LNCaP clone FGC (cell line): ENCODE measurements around the gene CRLF2.
"Not testable (repeated sequence)": the region's sequence is repeated elsewhere in the genome, so short reads cannot be mapped to it uniquely, and the experiment has no call there.

Source experiments
- DNase-seq: peaks from one replicate; pipeline ENCODE4 v3.0.0-alpha.2; 2011; ENCODE audit warnings: low read depth
- H3K4me3 ChIP-seq: 2 replicates; pipeline ENCODE4 v1.5.1; 2011; ENCODE audit warnings: mild to moderate bottlenecking, low read depth, low read length, control low read depth
- CTCF ChIP-seq: IDR thresholded peaks from 2 replicates; pipeline ENCODE4 v1.5.1; 2012; ENCODE audit warnings: mild to moderate bottlenecking; ENCODE audit not compliant: control insufficient read depth, insufficient read depth; ENCODE audit errors: extremely low read depth

Gene CRLF2

GRCh38 chrX:1244164-1245076 is 32.0 kb upstream of the CRLF2 start:
- no peak for DNase-seq
- no peak overlapping the region for H3K4me3 ChIP-seq
- no peak for TF ChIP-seq CTCF

- DNase-seq, result no peak
- no peak overlapping the region for H3K4me3 ChIP-seq
- no peak for TF ChIP-seq CTCF
Observed at GRCh38 chrX:1242891-1243402, 30.5 kb upstream of the CRLF2 start.

- not testable (repeated sequence) for H3K4me3 ChIP-seq, DNase-seq
Observed at GRCh38 chrX:1240551-1240950, 28.1 kb upstream of the CRLF2 start.

GRCh38 chrX:1239681-1240142 is 27.3 kb upstream of the CRLF2 start:
- no peak overlapping the region for H3K4me3 ChIP-seq
- no peak for TF ChIP-seq CTCF
- DNase-seq, result no peak

- no peak for DNase-seq
- TF ChIP-seq CTCF, result no peak
- no peak overlapping the region for H3K4me3 ChIP-seq
Observed at GRCh38 chrX:1231850-1232465, 19.5 kb upstream of the CRLF2 start.

- H3K4me3 ChIP-seq, DNase-seq: not testable (repeated sequence)
Observed at GRCh38 chrX:1228101-1228500, 15.7 kb upstream of the CRLF2 start.

- DNase-seq, result no peak
- H3K4me3 ChIP-seq, result no peak overlapping the region
- TF ChIP-seq CTCF, result no peak
Observed at GRCh38 chrX:1226249-1226648, 13.8 kb upstream of the CRLF2 start.
